ENCODE measurements around the gene SHISA5. TPM values are rescaled to one million over a fixed set of nuclear protein-coding genes. Genes with fewer than 3 reads are reported as not detected.

The SHISA5 gene
- total and polyA plus RNA-seq, 9 donors, result 59.7 to 150 (median 118) TPM

GRCh38 chr3:48467110-48467454 lies 36.9 kb downstream of the SHISA5 start:
- Histone ChIP-seq H3K4me1 (ENCODE audit: insufficient read depth) (peaks cover 25% of the 10 kb centered on the region), H3K27me3 (no peaks in the 10 kb centered on the region), H3K9me3 (no peaks in the 10 kb centered on the region), H3K36me3 (no peaks in the 10 kb centered on the region), H3K4me3 (peak overlapping the region; percentile 48), H3K27ac (peak overlapping the region; percentile 98 to 100)
- intact Hi-C loops (cut with DNase I), result loop anchor here in 1 of 4 donors (10.0 kb wide), 1 partner anchor 218 kb away; the partner anchor contains the start of gene NCKIPSD
- TF ChIP-seq EP300 (IDR thresholded peaks at IDR 0.05), result no peak
- TF ChIP-seq POLR2A (IDR thresholded peaks at IDR 0.05), result no peak
- no peak for TF ChIP-seq CTCF (IDR thresholded peaks at IDR 0.05)
- no peak for DNase-seq
- WGBS, 3 donors, result 46 to 62% (median 53%) methylated on average over 9 of the region's 9 CpGs

GRCh38 chr3:48466386-48467109 lies 37.4 kb downstream of the SHISA5 start:
- Histone ChIP-seq H3K4me1 (ENCODE audit: insufficient read depth) (peaks cover 22% of the 10 kb centered on the region), H3K9me3 (no peaks in the 10 kb centered on the region), H3K27ac (peak overlapping the region; percentile 98 to 100), H3K4me3 (peak overlapping the region; percentile 48), H3K36me3 (no peaks in the 10 kb centered on the region), H3K27me3 (no peaks in the 10 kb centered on the region)
- no peak for TF ChIP-seq POLR2A (IDR thresholded peaks at IDR 0.05)
- TF ChIP-seq CTCF (IDR thresholded peaks at IDR 0.05), result no peak
- WGBS, 3 donors, result 11 to 17% (median 14%) methylated on average over 18 to 19 of the region's 19 CpGs
- peak in 4 of 5 donors; percentile 43 to 61 (median 55) for DNase-seq
- intact Hi-C loops (cut with DNase I), result loop anchor here in 1 of 4 donors (10.0 kb wide), 1 partner anchor 218 kb away; the partner anchor contains the start of gene NCKIPSD

GRCh38 chr3:48465531-48466378 lies 38.2 kb downstream of the SHISA5 start:
- Histone ChIP-seq H3K9me3 (no peaks in the 10 kb centered on the region), H3K36me3 (no peaks in the 10 kb centered on the region), H3K27ac (peak overlapping the region; percentile 98 to 100), H3K4me3 (peak overlapping the region; percentile 48), H3K27me3 (no peaks in the 10 kb centered on the region), H3K4me1 (ENCODE audit: insufficient read depth) (peaks cover 22% of the 10 kb centered on the region)
- WGBS, 3 donors, result 0 to 2% (median 1%) methylated on average over 21 of the region's 21 CpGs
- intact Hi-C loops (cut with DNase I), result loop anchor here in 3 of 4 donors (2.0 to 10.0 kb wide), 3 partner anchors 83 to 219 kb away; partner anchors contain the start of gene NCKIPSD (in 1 of the 3)
- peak; percentile 21 for TF ChIP-seq EP300 (IDR thresholded peaks at IDR 0.05)
- TF ChIP-seq CTCF (IDR thresholded peaks at IDR 0.05), result peak; percentile 23 to 80 (median 77)
- TF ChIP-seq POLR2A (IDR thresholded peaks at IDR 0.05), result peak; percentile 90
- DNase-seq, result peak; percentile 92 to 99 (median 94)

- Histone ChIP-seq H3K36me3 (no peaks in the 10 kb centered on the region), H3K4me1 (ENCODE audit: insufficient read depth) (peaks cover 20% of the 10 kb centered on the region), H3K4me3 (no peak overlapping the region), H3K27me3 (no peaks in the 10 kb centered on the region), H3K27ac (peak overlapping the region; percentile 40 to 100), H3K9me3 (no peaks in the 10 kb centered on the region)
- no peak for DNase-seq
- WGBS, 3 donors, result 11 to 15% (median 12%) methylated on average over 7 of the region's 7 CpGs
- TF ChIP-seq POLR2A (IDR thresholded peaks at IDR 0.05) (peak; percentile 34), EP300 (IDR thresholded peaks at IDR 0.05) (no peak), CTCF (IDR thresholded peaks at IDR 0.05) (no peak)
- intact Hi-C loops (cut with DNase I), result loop anchor here in 3 of 4 donors (2.0 to 10.0 kb wide), 3 partner anchors 84 to 220 kb away; partner anchors contain the start of gene NCKIPSD (in 1 of the 3)
Observed at GRCh38 chr3:48465237-48465530, 38.8 kb downstream of the SHISA5 start.

Measured in ovary (tissue), 9 donors.